NCI-H1436 treated with DMSO at 0.1 percent for 48 hours (cell line): ENCODE data around the gene KMT2B.

Experiments
- DNase-seq: peaks from one replicate; lab custom pipeline; 2025; lab: John Stamatoyannopoulos, UW

KMT2B gene

DNA sequence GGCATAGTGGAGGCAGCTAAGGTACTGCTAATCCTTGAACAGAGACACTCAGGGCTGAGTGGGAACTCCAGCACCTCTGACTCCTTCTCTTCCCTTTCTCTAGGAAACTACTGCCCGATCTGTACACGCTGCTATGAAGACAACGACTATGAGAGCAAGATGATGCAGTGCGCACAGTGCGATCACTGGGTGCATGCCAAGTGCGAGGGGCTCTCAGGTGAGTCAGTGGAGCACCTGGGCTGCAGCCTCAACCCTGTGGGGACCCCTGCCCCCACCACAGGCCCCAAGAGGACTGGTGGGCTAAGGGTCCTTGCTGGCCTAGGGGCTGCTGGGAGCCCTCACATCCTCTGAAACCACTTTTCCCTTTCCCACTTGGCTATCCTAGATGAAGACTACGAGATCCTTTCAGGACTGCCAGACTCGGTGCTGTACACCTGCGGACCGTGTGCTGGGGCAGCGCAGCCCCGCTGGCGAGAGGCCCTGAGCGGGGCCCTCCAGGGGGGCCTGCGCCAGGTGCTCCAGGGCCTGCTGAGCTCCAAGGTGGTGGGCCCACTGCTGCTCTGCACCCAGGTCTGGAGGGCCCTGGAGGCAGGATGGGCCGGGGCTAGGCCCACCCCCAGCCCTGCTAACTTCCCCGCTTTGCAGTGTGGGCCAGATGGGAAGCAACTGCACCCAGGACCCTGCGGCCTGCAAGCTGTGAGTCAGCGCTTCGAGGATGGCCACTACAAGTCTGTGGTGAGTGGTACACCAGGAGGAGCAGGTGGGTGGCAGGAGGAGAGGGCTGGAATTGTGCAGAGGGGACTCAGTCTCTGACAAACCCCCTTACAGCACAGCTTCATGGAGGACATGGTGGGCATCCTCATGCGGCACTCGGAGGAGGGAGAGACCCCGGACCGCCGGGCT is 9.5 kb downstream of the KMT2B start:
- no peak for DNase-seq

DNA sequence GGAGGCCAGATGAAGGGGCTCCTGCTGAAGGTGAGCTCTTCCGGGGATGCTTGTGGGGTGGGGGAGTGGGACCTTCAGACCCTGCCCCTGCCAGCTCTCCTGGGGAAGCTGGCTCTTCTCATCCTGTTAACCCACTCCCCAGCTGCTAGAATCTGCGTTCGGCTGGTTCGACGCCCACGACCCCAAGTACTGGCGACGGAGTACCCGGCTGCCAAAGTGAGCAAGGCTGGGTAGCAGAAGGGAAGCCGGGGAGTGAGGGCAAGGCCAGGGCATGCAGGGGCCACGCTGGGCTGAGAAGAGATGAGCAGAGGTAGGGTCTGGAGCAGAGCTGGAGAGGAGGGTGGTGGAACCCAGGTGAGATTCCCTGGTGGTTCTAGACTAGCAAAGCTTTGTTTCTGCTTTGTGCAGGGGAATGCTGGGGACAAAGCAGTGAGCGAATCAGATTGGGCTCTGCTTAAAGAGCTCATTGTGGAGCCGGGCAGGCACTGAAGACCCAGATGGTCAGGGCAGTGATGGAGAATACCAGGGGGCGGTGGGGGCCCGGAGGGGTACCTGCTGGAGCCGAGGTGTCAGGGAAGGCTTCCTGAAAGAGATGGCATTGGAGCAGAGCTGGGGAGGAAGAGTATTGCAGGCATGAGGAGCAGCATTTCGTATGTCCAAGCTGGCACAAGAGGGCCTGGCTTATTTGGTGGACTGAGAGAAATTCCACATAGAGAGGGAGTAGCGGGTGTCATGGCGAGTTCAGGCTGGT is 10.3 kb downstream of the KMT2B start:
- DNase-seq, result no peak

DNA sequence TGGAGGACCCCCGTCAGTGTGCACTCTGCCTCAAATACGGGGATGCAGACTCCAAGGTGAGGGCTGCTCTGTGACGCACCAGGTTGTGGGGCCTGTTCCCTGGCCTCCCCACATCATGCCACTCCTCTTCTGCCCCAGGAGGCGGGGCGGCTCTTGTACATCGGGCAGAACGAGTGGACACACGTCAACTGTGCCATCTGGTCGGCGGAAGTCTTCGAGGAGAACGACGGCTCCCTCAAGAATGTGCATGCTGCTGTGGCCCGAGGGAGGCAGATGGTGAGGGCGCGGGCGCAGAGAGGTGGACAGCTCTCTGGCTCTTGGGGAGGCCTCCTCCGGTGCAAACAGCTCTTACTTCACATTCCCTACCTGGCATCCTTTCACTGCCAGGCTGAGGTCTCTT is 11.2 kb downstream of the KMT2B start:
- no peak for DNase-seq

DNA sequence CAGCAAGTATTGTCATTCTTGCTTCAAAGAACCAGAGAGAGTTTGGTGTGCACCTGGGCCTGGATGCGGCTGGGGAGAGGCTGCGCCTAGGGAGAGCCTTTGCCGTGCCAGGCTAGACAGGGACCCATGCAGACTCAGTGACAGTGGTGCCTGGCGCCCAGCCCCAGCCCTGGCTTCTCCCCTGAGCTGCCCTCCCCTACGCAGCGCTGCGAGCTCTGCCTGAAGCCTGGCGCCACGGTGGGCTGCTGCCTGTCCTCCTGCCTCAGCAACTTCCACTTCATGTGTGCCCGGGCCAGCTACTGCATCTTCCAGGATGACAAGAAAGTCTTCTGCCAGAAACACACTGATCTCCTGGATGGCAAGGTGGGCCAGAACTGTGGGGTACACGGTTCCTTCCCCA is 12.0 kb downstream of the KMT2B start:
- DNase-seq, result no peak

DNA sequence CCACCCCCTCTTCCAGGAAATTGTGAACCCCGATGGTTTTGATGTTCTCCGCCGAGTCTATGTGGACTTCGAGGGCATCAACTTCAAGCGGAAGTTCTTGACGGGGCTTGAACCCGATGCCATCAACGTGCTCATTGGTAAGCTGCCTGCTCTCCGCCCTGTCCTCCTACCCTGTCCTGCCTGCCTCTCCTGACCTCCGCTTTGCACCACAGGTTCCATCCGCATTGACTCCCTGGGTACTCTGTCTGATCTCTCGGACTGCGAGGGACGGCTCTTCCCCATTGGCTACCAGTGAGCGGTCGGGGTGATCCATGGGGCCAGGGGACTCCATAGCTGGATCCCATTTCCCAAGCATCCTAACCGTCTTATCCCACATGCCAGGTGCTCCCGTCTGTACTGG is 12.5 kb downstream of the KMT2B start:
- DNase-seq, result no peak

DNA sequence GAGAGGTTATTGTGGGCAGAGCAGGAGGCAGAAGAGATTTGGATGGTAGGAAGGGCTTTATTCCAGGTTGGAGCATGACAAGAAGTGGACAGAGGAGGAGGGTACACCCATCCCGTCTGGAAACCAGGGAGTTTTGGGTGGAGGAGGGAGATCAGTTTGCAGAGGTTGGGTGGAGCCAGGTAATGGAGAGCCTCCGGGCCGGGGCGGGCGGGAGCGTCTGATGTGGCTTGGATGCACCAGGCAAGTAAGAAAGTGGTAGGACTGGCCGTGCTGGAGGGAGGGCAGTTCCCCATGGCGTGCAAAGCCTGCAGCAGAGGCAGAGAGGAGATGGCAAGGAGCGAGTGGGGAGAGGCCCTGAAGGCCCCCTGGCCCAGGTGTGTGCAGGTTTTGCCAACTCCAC is 13.6 kb downstream of the KMT2B start:
- DNase-seq, result no peak

DNA sequence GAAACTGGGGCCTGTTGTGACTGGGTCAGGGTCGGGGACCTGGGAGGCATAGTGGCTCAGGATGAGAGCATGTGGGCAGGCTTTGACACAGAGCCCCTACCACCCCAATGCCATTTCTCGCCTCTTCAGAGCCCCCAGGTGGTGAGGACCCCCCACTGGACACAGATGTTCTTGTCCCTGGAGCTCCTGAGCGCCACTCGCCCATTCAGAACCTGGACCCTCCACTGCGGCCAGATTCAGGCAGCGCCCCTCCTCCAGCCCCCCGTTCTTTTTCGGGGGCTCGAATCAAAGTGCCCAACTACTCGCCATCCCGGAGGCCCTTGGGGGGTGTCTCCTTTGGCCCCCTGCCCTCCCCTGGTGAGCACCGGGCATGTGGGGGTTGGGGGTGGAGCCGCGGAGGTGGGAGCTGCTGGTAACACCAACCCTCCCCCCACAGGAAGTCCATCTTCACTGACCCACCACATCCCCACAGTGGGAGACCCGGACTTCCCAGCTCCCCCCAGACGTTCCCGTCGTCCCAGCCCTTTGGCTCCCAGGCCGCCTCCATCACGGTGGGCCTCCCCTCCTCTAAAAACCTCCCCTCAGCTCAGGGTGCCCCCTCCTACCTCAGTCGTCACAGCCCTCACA is 14.1 kb downstream of the KMT2B start:
- DNase-seq, result no peak

DNA sequence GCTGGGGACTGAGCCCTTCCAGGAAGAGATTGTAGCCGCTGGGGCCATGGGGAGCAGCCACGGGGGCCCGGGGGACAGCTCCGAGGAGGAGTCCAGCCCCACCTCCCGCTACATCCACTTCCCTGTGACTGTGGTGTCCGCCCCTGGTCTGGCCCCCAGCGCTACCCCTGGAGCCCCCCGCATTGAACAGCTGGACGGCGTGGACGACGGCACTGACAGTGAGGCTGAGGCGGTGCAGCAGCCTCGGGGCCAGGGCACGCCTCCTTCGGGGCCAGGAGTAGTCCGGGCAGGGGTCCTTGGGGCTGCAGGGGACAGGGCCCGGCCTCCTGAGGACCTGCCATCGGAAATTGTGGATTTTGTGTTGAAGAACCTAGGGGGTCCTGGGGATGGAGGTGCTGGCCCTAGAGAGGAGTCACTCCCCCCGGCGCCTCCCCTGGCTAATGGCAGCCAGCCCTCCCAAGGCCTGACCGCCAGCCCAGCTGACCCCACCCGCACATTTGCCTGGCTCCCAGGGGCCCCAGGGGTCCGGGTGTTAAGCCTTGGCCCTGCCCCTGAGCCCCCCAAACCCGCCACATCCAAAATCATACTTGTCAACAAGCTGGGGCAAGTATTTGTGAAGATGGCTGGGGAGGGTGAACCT is 14.9 kb downstream of the KMT2B start:
- no peak for DNase-seq

DNA sequence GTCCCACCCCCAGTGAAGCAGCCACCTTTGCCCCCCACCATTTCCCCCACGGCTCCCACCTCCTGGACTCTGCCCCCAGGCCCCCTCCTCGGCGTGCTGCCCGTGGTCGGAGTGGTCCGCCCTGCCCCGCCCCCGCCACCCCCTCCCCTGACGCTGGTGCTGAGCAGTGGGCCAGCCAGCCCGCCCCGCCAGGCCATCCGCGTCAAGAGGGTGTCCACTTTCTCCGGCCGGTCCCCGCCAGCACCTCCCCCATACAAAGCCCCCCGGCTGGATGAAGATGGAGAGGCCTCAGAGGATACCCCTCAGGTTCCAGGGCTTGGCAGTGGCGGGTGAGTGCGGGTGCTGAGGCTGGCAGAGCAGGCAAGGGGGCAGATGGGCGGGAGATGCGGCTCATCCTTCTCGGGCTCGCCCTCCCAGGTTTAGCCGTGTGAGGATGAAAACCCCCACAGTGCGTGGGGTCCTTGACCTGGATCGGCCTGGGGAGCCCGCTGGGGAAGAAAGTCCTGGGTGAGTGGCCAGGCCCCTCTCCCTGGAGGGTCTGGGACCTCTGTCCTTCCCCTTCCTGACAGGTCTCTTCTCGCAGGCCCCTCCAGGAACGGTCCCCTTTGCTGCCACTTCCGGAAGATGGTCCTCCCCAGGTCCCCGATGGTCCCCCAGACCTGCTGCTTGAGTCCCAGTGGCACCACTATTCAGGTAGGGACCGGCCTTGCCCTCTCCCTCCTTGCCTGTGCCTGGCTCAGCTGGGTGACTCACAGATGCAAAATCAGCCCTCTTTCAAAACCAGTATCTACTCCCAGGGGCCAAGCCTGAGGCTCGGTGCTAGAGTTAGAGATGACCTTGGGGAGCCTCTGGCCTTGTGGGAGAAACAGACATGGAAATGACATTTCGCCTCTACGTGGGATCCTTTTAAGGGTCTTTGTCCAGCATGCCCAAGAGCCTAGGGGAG is 15.7 kb downstream of the KMT2B start:
- DNase-seq, result no peak

DNA sequence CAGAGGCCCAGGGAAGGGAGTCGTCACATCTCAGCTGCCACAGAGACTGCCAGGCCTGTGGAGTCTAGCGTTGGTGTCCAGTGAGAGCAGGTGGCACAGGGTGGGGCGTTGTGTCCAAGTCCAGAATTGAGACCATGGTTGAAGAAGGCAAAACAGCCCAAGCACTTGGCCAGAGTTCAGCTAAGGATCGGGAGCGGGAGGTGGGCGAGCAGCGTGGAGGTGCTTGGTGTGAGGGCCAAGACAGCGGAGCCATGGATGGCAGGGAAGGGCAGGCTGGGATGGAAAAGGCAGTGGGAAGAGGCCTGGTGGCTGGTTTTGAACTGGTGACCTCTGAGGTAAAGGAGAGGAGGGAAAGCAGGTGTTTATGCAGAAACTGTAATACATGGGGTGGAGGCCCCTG is 16.5 kb downstream of the KMT2B start:
- no peak for DNase-seq

DNA sequence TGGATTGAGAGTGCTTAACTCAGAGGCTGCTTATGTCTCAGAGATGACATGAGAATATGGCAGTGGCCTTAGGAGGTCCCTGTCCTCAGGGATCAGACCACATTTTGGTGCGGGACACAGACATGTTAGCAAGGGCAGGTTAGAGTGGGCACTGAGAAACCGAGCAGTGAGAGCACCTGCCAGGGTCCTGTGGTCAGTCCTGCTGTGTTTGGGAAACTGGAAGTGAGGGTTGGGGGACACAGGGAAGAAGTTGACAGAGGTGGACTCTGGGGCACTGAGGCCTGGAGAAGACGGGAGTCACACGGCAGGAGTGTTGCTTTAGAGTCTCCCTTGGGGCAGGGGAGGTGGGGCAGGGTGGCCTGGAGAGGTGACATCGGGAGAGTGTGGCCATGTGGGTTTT is 17.1 kb downstream of the KMT2B start:
- DNase-seq, result no peak

DNA sequence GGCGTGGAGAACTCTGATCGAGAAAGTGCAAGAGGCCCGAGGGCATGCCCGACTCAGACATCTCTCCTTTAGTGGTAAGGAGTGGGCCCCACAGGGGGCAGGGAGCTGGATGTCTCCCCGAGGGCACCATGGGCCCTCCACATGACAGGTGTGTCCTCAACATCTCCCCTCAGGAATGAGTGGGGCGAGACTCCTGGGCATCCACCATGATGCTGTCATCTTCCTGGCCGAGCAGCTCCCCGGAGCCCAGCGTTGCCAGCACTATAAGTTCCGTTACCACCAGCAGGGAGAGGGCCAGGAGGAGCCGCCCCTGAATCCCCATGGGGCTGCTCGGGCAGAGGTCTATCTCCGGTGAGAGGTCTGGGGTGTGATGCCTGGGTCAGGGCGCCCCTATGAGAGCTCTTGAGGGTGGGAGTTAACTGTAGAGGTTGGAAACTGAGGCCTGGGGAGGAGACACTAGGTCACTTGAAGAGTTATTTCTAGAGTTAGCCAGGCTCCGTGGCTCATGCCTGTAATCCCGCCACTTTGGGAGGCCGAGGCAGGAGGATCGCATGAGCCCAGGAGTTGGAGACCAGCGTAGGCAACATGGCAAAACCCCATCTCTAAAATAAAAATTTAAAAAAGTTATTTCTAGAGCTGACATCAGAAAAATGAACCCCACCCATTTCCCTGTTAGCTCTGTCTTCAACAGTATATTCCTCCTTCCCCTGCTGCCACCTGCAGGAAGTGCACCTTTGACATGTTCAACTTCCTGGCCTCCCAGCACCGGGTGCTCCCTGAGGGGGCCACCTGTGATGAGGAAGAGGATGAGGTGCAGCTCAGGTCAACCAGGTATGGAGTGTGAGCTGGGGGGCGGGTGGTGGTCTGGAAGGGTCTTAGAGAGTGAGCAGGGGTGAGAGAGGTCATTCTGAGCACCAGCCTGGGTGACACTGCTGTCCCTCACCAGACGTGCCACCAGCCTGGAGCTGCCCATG is 19.4 kb downstream of the KMT2B start:
- DNase-seq, result no peak

DNA sequence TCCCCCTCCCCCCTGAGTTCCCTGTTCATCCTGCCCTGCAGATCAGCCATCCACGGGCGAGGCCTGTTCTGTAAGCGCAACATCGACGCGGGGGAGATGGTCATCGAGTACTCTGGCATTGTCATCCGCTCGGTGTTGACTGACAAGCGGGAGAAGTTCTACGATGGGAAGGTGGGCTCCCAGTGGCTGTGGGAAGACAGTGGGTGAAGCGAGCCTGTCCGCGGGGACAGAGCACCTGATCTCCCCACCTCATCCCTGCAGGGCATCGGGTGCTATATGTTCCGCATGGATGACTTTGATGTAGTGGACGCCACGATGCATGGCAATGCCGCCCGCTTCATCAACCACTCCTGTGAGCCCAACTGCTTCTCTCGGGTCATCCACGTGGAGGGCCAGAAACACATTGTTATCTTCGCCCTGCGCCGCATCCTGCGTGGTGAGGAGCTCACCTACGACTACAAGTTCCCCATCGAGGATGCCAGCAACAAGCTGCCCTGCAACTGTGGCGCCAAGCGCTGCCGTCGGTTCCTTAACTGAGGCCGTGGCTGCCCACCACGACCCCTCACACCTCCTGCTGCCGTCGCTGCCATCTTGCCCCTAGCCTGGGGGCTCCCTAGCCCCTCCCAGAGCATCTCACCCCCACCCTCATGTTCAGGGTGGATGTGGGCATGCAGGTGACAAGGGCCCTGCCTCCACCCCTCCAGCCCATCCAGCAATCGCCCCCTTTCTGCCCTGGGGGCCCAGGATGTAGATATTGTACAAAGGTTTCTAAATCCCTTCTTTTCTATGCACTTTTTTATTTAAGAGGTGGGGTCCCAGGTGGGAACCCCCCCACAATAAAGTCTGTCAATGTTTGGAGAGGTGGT is 20.5 kb downstream of the KMT2B start:
- no peak for DNase-seq

DNA sequence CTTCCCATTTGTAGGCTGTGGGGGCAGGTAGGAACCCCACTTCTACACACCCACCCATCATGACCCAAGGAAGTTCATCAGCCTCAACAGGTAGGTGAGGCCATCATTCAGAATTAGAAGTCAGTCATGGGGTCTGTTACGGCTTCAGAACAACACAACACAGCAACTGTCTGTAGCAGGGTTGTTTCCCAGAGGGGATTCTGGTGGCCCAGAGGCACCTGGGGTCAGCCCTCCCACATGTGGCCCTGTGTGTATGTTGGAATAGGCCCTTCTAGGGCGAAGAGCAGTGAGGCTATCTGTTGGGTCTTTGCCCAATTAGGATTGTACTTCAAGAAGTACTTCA is 21.1 kb downstream of the KMT2B start:
- no peak for DNase-seq

DNA sequence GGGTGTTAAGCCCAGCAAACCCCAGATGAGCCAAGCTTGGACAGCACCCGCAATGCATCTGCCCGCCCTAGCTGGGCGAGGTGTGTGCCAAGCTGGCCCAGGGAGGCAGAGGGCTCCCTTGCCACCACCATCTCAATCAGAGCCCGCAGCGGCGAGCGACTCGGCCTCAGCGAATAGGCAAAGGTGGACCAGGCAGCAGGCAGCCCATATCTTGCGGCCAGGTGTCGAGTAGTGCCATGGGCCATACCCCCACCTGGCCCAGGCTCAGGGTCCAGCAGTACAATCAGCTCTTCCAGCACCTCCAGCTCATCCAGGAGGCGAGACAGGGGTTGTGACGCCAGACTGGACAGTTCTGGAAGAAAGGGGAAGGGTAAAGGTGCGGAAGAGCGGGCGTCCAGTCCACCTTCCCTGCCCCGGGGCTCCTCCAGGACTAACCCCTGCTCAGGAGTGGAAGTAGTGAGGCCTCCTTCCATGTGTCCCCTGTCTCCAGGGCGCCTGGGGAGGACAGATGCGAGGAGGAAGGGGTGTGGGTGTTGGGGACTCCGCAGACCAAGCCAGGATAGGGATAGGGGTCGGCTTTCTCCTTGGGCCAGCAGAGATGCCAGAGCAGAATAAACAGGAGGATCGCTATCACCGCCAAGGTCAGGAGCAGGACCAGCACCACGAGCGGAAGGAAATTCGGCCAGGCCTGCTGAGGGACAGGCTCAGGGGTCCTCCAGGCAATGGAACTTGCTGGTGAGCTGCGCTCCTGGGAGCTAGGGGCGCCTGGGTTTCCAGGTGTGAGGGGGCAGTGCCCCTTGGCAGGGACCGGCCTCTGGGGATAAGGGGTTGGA is 21.7 kb downstream of the KMT2B start:
- DNase-seq, result no peak

DNA sequence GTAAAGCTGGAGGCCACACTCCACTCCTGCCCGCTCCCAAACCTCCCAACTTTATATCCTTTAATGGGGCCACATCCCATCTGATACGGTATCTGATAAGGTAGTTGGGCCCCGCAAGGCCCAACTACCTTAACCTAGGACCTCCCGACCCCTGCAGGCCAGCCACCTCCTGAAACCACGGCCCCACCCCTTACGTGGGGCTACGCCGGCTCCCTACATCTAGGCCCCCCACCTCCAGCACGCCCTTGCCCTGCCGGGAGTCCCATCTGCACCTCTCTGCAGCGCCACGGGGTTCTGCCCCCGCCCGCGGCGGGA is 22.3 kb downstream of the KMT2B start:
- no peak for DNase-seq

DNA sequence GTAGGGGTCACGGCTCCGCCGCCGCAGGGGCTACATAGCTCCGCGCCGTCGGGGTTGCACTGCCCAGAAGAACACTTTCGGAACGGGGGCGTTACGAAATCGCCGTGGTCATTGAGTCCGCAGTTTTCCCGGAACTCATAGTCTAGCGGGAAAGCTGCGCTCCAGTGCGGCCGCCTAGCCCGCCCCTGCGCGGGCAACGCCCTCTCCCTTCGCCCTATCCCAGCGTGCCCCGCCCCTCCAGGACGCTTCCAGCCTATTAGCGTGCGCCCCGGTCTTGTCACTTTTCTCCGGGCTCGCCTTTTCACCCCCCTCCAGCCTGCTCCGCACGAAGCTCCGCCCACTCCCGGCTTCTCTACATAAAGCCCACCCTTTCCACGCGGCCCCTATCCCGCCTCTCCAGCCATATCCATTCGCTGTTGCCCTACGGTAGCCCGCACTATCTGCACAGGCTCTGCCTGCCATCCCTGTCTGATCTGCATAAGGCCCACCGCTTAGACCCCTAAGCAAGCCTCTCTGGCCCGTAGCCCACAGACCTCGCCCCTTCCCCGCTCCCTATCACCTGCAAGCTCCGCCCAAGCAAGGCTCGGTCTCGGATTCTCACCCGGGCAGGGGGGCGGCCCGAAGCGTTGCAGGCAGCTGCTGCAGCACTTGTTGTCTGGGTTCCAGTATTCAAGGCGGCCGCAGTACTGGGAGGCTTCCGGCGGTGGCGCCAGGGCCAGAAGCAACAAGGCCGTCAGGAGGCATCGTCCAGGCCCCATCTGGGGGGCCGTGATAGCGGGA is 22.8 kb downstream of the KMT2B start:
- DNase-seq, result peak; percentile 92

DNA sequence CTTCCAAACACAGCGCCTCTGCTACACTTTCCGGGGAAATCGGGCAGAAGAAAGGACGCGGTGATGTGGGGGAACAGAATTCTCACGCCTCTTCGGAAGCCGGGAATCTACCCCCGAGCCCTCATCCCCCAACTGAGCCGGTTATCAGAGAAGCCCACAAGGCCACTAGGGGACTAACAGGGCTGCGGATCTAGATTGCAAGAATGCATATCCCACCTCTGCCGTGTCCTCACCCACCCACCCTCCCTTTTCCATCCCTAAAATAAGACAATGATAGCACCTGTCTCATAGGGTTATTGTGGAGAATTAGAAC is 23.4 kb downstream of the KMT2B start:
- no peak for DNase-seq
